ENCODE results near the gene RPS19. TPM values are rescaled to one million over a fixed set of nuclear protein-coding genes. Genes with fewer than 3 reads are reported as not detected.

RPS19 gene
- total RNA-seq, 4 donors from 2014 or later: 922 to 1,801 (median 1,460) TPM

- intact Hi-C loops (cut with DNase I): no loop called here
Measured at GRCh38 chr19:41880329-41880708, 20.3 kb downstream of the RPS19 start.

GRCh38 chr19:41882568-41883462, 22.8 kb downstream of the RPS19 start, which contains the start of gene ARHGEF1:
ARHGEF1 (plus strand) TSS chr19:41883184; CDS start chr19:41888083, 4,899 bp downstream.
- intact Hi-C loops (cut with DNase I): no loop called here
- 2 to 4% methylated on average over 16 to 20 of the region's 80 CpGs for WGBS, 2 donors
- no peaks in the 10 kb centered on the region for H3K9me3 ChIP-seq
- peaks cover 18 to 56% (median 25%) of the 10 kb centered on the region in 3 donors for H3K4me1 ChIP-seq
- DNase-seq: no peak
- TF ChIP-seq CTCF (IDR thresholded peaks at IDR 0.05) (no peak), POLR2A (IDR thresholded peaks at IDR 0.05) (peak in 2 of 4 donors; percentile 48 to 72)
- H3K27ac ChIP-seq: peak within 1 kb of the TSS; percentile 83 to 95 (median 91)
- H3K27me3 ChIP-seq: no peaks in the 10 kb centered on the region
- peak within 1 kb of the TSS; percentile 59 to 98 (median 91) for H3K4me3 ChIP-seq
- peaks cover 0 to 5% (median 0%) of the 10 kb centered on the region in 3 donors for H3K36me3 ChIP-seq

More at GRCh38 chr19:41880329-41880708, 20.3 kb downstream of the RPS19 start:
- Histone ChIP-seq H3K27ac (no peak overlapping the region), H3K36me3 (no peaks in the 10 kb centered on the region), H3K4me3 (no peak overlapping the region), H3K27me3 (no peaks in the 10 kb centered on the region), H3K9me3 (no peaks in the 10 kb centered on the region), H3K4me1 (peaks cover 13 to 51% (median 14%) of the 10 kb centered on the region in 3 donors)
- no peak for DNase-seq
- WGBS, 2 donors: 34 to 43% methylated on average over 4 to 5 of the region's 5 CpGs
- TF ChIP-seq CTCF (IDR thresholded peaks at IDR 0.05) (no peak), POLR2A (IDR thresholded peaks at IDR 0.05) (no peak)

- intact Hi-C loops (cut with DNase I): no loop called here
- H3K36me3 ChIP-seq: peaks cover 0 to 11% (median 4%) of the 10 kb centered on the region in 3 donors
- H3K9me3 ChIP-seq: no peaks in the 10 kb centered on the region
- DNase-seq: no peak
- H3K4me3 ChIP-seq: peak overlapping the region; percentile 59 to 98 (median 91)
- TF ChIP-seq POLR2A (IDR thresholded peaks at IDR 0.05) (no peak), CTCF (IDR thresholded peaks at IDR 0.05) (no peak)
- peak overlapping the region; percentile 83 to 95 (median 91) for H3K27ac ChIP-seq
- H3K27me3 ChIP-seq: no peaks in the 10 kb centered on the region
- 1% methylated on average over 15 to 23 of the region's 23 CpGs for WGBS, 2 donors
- H3K4me1 ChIP-seq: peaks cover 18 to 56% (median 25%) of the 10 kb centered on the region in 3 donors
Measured at GRCh38 chr19:41883463-41883820, 23.4 kb downstream of the RPS19 start.

- no peaks in the 10 kb centered on the region for H3K9me3 ChIP-seq
- no peaks in the 10 kb centered on the region for H3K27me3 ChIP-seq
- peaks cover 18 to 56% (median 25%) of the 10 kb centered on the region in 3 donors for H3K4me1 ChIP-seq
- H3K27ac ChIP-seq: peak overlapping the region; percentile 83 to 95 (median 91)
- H3K4me3 ChIP-seq: peak overlapping the region; percentile 59 to 98 (median 91)
- peaks cover 5 to 18% (median 8%) of the 10 kb centered on the region in 3 donors for H3K36me3 ChIP-seq
- DNase-seq: peak; percentile 75
- intact Hi-C loops (cut with DNase I): no loop called here
- WGBS, 2 donors: 0 to 1% methylated on average over 11 to 31 of the region's 66 CpGs
- TF ChIP-seq POLR2A (IDR thresholded peaks at IDR 0.05): peak in 2 of 4 donors; percentile 67 to 82
- peak in 2 of 6 experiments; percentile 14 to 34 for TF ChIP-seq CTCF (IDR thresholded peaks at IDR 0.05)
Measured at GRCh38 chr19:41883821-41884733, 24.0 kb downstream of the RPS19 start.

Measured in esophagus squamous epithelium (tissue), 5 donors.